Amniotic stem cell (primary cell): ENCODE measurements around the gene EHMT2.
"Not testable (repeated sequence)": the region's sequence is repeated elsewhere in the genome, so short reads cannot be mapped to it uniquely, and the experiment has no call there.

Experiments used
- DNase-seq: peaks from one replicate; lab custom pipeline; 2025; lab: John Stamatoyannopoulos, UW

EHMT2 gene

GRCh38 chr6:31838114-31838553, 59.4 kb downstream of the EHMT2 start:
- DNase-seq = not testable (repeated sequence)

- no peak for DNase-seq
These were observed 60.0 kb downstream of the EHMT2 start for GRCh38 chr6:31837369-31838113.

DNA sequence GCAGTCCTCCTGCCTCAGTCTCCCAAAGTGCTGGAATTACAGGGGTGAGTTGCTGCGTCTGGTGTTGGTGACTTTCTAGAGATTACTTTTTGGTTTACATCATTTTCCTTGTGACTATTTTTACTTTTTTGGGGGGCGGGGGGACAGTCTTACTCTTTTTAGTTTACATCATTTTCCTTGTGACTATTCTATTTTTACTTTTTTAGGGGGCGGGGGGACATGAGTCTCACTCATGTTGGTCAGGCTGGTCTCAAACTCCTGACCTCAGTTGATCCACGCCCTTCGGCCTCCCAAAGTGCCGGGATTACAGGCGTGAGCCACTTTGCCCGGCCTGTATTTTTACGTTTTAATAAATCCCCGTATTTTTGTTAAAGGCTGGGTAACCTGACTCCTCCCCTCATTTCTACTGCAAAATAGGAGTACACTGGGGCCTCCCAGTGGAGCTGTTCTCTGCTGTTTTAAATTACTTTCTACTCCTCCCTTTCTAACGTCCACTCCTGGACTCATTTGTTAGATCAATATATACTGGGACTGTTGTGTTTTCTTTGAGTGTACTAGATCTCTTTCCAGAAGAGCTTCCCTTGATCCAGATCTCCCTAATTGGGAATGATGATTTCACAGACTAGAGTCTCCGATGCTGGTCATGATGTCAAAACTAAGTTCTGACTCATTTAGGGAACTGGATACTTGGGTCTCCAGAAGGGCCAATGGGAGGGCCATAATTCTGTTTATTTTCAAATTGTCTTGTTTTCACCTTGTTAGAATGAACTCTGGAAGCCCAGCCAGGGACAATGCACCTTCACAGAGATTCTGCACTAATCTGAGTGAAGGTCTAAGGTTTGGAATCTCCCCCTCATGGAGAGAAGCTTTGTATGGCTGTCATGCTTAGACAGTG, 60.8 kb downstream of the EHMT2 start:
- DNase-seq = no peak

DNA sequence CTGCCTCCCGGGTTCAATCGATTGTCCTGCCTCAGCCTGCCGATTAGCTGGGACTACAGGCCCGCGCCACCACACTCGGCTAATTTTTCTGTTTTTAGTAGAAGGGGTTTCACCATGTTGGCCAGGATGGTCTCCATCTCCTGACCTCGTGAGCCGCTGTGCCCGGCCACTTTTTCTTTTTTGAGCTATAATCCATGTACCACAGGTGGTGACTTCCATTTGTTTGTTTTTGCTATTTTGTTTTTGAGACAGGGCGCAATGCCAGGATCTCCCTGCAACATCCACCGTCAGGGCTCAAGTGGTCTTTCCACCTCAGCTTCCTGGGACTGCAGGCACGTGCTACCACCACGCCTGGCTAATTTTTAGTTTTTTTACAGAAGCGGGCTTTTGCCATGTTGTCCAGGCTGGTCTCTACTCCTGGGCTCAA, 61.4 kb downstream of the EHMT2 start:
- no peak for DNase-seq

DNA sequence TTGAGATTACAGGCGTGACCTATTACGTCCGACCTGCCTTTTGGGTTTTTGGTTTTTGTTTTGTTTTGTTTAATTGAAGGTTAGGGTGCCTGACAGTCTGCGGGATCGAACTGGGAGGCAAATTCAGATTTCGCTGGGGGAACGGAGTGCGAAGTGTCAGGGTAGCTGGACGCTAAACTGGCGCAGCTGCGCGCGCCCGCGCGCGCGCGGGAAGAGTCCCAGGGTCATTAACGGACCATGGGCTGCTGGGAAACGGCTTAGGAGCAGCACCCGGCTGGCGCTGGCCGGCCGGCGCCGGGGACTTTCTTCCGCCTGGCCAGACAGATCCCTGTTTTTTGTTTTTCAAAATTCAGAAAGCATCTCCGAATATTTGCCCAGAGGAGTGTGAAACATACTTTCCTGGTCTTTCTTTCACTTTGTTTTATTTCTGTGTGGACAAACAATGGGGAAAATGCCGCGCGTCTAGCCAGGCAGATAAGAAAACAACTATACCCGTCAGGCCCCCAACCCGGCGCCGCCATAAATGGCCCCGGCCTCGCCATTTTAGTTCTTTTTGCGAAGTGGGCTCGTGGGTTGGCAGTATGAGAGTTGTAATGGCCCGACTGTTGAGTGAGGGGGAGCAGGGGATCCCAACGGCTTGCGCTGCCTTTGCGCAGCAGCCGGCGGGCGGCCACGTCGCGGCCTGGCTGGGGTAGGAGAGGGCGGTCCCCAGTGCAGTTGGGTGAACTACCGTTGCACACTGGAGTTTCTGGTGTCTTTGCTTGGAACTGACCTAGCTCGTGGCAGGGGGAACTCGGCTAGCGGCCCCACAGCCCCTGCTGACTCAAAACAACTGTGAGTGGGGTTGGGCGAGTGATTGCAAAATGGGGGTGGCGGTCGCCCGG, 62.9 kb downstream of the EHMT2 start:
- peak; percentile 73 for DNase-seq

- no peak for DNase-seq
These were observed 65.9 kb downstream of the EHMT2 start for GRCh38 chr6:31831350-31832215.

- no peak for DNase-seq
These were observed 66.6 kb downstream of the EHMT2 start for GRCh38 chr6:31830886-31831335.
